K562 (cell line): ENCODE results near the gene MDH2.

Source experiments
- ATF4 ChIP-seq: fragments of 450-650 bp; formaldehyde crosslinking; IDR thresholded peaks from 2 replicates; pipeline ENCODE4 v1.4.0; 2022; ENCODE audit warnings: mild to moderate bottlenecking, moderate library complexity
- CTBP1 ChIP-seq: fragments of 450-650 bp; IDR thresholded peaks from 2 replicates; pipeline ENCODE4 v1.6.1; 2016; ENCODE audit warnings: borderline replicate concordance
- FOXM1 ChIP-seq, 2 experiments: fragments of 450-650 bp in 1 of 2; sonication (generic) in 1 of 2; formaldehyde crosslinking in 1 of 2; IDR thresholded peaks; 2 replicates each; pipeline versions ENCODE4 v1.6.1 to v1.9.0; 2017 to 2022; ENCODE audit warnings: low read depth in 2 of 2, mild to moderate bottlenecking in 2 of 2, missing genetic modification reagents in 1 of 2, moderate library complexity in 1 of 2
- PCBP1 ChIP-seq: fragments of 200-400 bp; formaldehyde crosslinking; IDR thresholded peaks from 2 replicates; pipeline ENCODE4 v1.6.1; 2018; ENCODE audit warnings: mild to moderate bottlenecking, low read depth, low read length; ENCODE audit not compliant: poor library complexity, severe bottlenecking
- SIRT6 ChIP-seq: IDR thresholded peaks from one replicate; pipeline ENCODE4 v1.6.1; 2012; ENCODE audit warnings: low read depth, mild to moderate bottlenecking, control low read depth, inconsistent platforms, low read length, moderate library complexity
- SPI1 ChIP-seq: IDR thresholded peaks from 2 replicates; pipeline ENCODE4 v1.6.1; 2011; ENCODE audit warnings: low read depth, low read length, control low read depth, borderline replicate concordance
- ZNF512 ChIP-seq: IDR thresholded peaks from 2 replicates; pipeline ENCODE4 v1.6.1; 2016; ENCODE audit warnings: missing genetic modification characterization, missing compliant biosample characterization
- ZNF644 ChIP-seq: fragments of 200-800 bp; sonication (Bioruptor generic); IDR thresholded peaks from 2 replicates; pipeline ENCODE4 v1.6.1; 2016; ENCODE audit warnings: low read depth, missing genetic modification characterization, missing compliant biosample characterization
- ZNF699 ChIP-seq: fragments of 250-450 bp; sonication (Bioruptor Pico); IDR thresholded peaks from 2 replicates; pipeline ENCODE4 v1.8.0; 2021; ENCODE audit warnings: mild to moderate bottlenecking, moderate library complexity; ENCODE audit not compliant: insufficient replicate concordance
- TF ChIP-seq, protein P1 (sequence below), 3 experiments: IDR thresholded peaks in 2 of 3; conservative IDR thresholded peaks in 1 of 3; 2 replicates each; pipeline ENCODE4 v1.5.1; 2011 to 2012; ENCODE audit warnings: low read length in 3 of 3, mild to moderate bottlenecking in 3 of 3, control low read depth in 2 of 3, improper control_type of control experiment in 1 of 3, inconsistent platforms in 1 of 3, low read depth in 1 of 3, mixed read lengths in 1 of 3, moderate library complexity in 1 of 3; ENCODE audit not compliant: insufficient read depth in 2 of 3

GRCh38 chr7:76072243-76073148, 24.6 kb downstream of the MDH2 start:
- TF ChIP-seq ZNF512 = no peak
- no peak for TF ChIP-seq ZNF699 (CRISPR knock-in tag)
- TF ChIP-seq, protein P1, sequence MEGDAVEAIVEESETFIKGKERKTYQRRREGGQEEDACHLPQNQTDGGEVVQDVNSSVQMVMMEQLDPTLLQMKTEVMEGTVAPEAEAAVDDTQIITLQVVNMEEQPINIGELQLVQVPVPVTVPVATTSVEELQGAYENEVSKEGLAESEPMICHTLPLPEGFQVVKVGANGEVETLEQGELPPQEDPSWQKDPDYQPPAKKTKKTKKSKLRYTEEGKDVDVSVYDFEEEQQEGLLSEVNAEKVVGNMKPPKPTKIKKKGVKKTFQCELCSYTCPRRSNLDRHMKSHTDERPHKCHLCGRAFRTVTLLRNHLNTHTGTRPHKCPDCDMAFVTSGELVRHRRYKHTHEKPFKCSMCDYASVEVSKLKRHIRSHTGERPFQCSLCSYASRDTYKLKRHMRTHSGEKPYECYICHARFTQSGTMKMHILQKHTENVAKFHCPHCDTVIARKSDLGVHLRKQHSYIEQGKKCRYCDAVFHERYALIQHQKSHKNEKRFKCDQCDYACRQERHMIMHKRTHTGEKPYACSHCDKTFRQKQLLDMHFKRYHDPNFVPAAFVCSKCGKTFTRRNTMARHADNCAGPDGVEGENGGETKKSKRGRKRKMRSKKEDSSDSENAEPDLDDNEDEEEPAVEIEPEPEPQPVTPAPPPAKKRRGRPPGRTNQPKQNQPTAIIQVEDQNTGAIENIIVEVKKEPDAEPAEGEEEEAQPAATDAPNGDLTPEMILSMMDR (IDR thresholded peaks at IDR 0.05 in 2 of 3, conservative IDR thresholded peaks at IDR 0.05 in 1 of 3; ENCODE audit: insufficient read depth in 2 of 3, low read depth in 1 of 3, low read length in 3 of 3) = no peak
- TF ChIP-seq SPI1 = no peak
- no peak for TF ChIP-seq PCBP1
- TF ChIP-seq SIRT6 = no peak
- no peak for TF ChIP-seq ZNF644 (tag)
- no peak for TF ChIP-seq FOXM1 (IDR thresholded peaks at IDR 0.05; ENCODE audit: low read depth)
- TF ChIP-seq FOXM1 (CRISPR knock-in tag; IDR thresholded peaks at IDR 0.05; ENCODE audit: low read depth) = no peak
- no peak for TF ChIP-seq ATF4 (CRISPR knock-in tag)
- TF ChIP-seq CTBP1 = no peak
